ENCODE results near the gene PLCD3.

Gene PLCD3

GRCh38 chr17:45172541-45173286 lies 40.4 kb upstream of the PLCD3 start:
- no peaks in the 10 kb centered on the region for H4K20me1 ChIP-seq (ENCODE audit: insufficient read depth, low read length)
- H2AFZ ChIP-seq (ENCODE audit: low read depth, low read length), result peak overlapping the region; percentile 95
- H3K4me3 ChIP-seq (ENCODE audit: low read length), result peak overlapping the region; percentile 81

GRCh38 chr17:45172232-45172540 lies 39.9 kb upstream of the PLCD3 start:
- Histone ChIP-seq H3K27me3 (ENCODE audit: low read depth, low read length) (no peaks in the 10 kb centered on the region), H3K27ac (ENCODE audit: low read length) (peak overlapping the region; percentile 70), H3K4me2 (ENCODE audit: low read length) (peak overlapping the region; percentile 99), H3K9ac (ENCODE audit: low read length) (peak overlapping the region; percentile 82; the same call in 1 of the 2 replicates), H3K9me3 (ENCODE audit: insufficient read depth, low read length) (no peaks in the 10 kb centered on the region), H3K4me3 (ENCODE audit: low read length) (peak overlapping the region; percentile 81), H4K20me1 (ENCODE audit: insufficient read depth, low read length) (no peaks in the 10 kb centered on the region), H3K79me2 (ENCODE audit: low read length) (no peaks in the 10 kb centered on the region), H2AFZ (ENCODE audit: low read depth, low read length) (peak overlapping the region; percentile 95; the same call in 1 of the 2 replicates), H3K4me1 (ENCODE audit: low read length) (peaks cover 12% of the 10 kb centered on the region), H3K36me3 (replicated peaks; ENCODE audit: low read depth, low read length) (no peaks in the 10 kb centered on the region)
- TF ChIP-seq CTCF (IDR thresholded peaks at IDR 0.05; ENCODE audit: low read depth, low read length), result no peak
- TF ChIP-seq EZH2phosphoT487 (IDR thresholded peaks at IDR 0.05; ENCODE audit: low read depth), result no peak

More at GRCh38 chr17:45172541-45173286, 40.4 kb upstream of the PLCD3 start:
- TF ChIP-seq CTCF (IDR thresholded peaks at IDR 0.05; ENCODE audit: low read depth, low read length), result no peak
- no peak for TF ChIP-seq EZH2phosphoT487 (IDR thresholded peaks at IDR 0.05; ENCODE audit: low read depth)
- Histone ChIP-seq H3K79me2 (ENCODE audit: low read length) (no peaks in the 10 kb centered on the region), H3K27me3 (ENCODE audit: low read depth, low read length) (no peaks in the 10 kb centered on the region), H3K9me3 (ENCODE audit: insufficient read depth, low read length) (no peaks in the 10 kb centered on the region), H3K27ac (ENCODE audit: low read length) (peak overlapping the region; percentile 70), H3K4me2 (ENCODE audit: low read length) (peak overlapping the region; percentile 99), H3K9ac (ENCODE audit: low read length) (peak overlapping the region; percentile 82), H3K36me3 (replicated peaks; ENCODE audit: low read depth, low read length) (no peaks in the 10 kb centered on the region), H3K4me1 (ENCODE audit: low read length) (peaks cover 12% of the 10 kb centered on the region)

- no peaks in the 10 kb centered on the region for H3K79me2 ChIP-seq (ENCODE audit: low read length)
- H3K9me3 ChIP-seq (ENCODE audit: insufficient read depth, low read length), result no peaks in the 10 kb centered on the region
- no peaks in the 10 kb centered on the region for H3K27me3 ChIP-seq (ENCODE audit: low read depth, low read length)
- no peak overlapping the region for H3K9ac ChIP-seq (ENCODE audit: low read length)
- no peaks in the 10 kb centered on the region for H4K20me1 ChIP-seq (ENCODE audit: insufficient read depth, low read length)
- no peak overlapping the region for H3K4me3 ChIP-seq (ENCODE audit: low read length)
- H3K27ac ChIP-seq (ENCODE audit: low read length), result no peak overlapping the region
- no peaks in the 10 kb centered on the region for H3K36me3 ChIP-seq (replicated peaks; ENCODE audit: low read depth, low read length)
- H2AFZ ChIP-seq (ENCODE audit: low read depth, low read length), result no peak overlapping the region
- peaks cover 12% of the 10 kb centered on the region for H3K4me1 ChIP-seq (ENCODE audit: low read length)
- no peak overlapping the region for H3K4me2 ChIP-seq (ENCODE audit: low read length)
- TF ChIP-seq EZH2phosphoT487 (IDR thresholded peaks at IDR 0.05; ENCODE audit: low read depth), result no peak
- no peak for TF ChIP-seq CTCF (IDR thresholded peaks at IDR 0.05; ENCODE audit: low read depth, low read length)
Measured at GRCh38 chr17:45171338-45172231, 39.3 kb upstream of the PLCD3 start.

- H3K27ac ChIP-seq (ENCODE audit: low read length), result no peak overlapping the region
- H4K20me1 ChIP-seq (ENCODE audit: insufficient read depth, low read length), result no peaks in the 10 kb centered on the region
- no peaks in the 10 kb centered on the region for H3K36me3 ChIP-seq (replicated peaks; ENCODE audit: low read depth, low read length)
- H2AFZ ChIP-seq (ENCODE audit: low read depth, low read length), result no peak overlapping the region
- no peaks in the 10 kb centered on the region for H3K27me3 ChIP-seq (ENCODE audit: low read depth, low read length)
- no peaks in the 10 kb centered on the region for H3K9me3 ChIP-seq (ENCODE audit: insufficient read depth, low read length)
- H3K4me1 ChIP-seq (ENCODE audit: low read length), result peaks cover 12% of the 10 kb centered on the region
- no peak overlapping the region for H3K9ac ChIP-seq (ENCODE audit: low read length)
- H3K4me3 ChIP-seq (ENCODE audit: low read length), result no peak overlapping the region
- TF ChIP-seq CTCF (IDR thresholded peaks at IDR 0.05; ENCODE audit: low read depth, low read length) (no peak), EZH2phosphoT487 (IDR thresholded peaks at IDR 0.05; ENCODE audit: low read depth) (no peak)
- no peaks in the 10 kb centered on the region for H3K79me2 ChIP-seq (ENCODE audit: low read length)
- no peak overlapping the region for H3K4me2 ChIP-seq (ENCODE audit: low read length)
Measured at GRCh38 chr17:45170931-45171337, 38.6 kb upstream of the PLCD3 start.

All from OCI-LY3 (cell line).